HepG2 (cell line): ENCODE data around the gene GRM2. TPM values are rescaled to one million over a fixed set of nuclear protein-coding genes. Genes with fewer than 3 reads are reported as not detected.

ENCODE experiments used
- ARNTL ChIP-seq: sonication (generic); formaldehyde crosslinking; IDR thresholded peaks from 2 replicates; pipeline ENCODE4 v1.4.0; 2020; ENCODE audit warnings: mild to moderate bottlenecking, missing genetic modification reagents
- CAMTA2 ChIP-seq: sonication (generic); formaldehyde crosslinking; IDR thresholded peaks from 2 replicates; pipeline ENCODE4 v1.4.0; 2020; ENCODE audit warnings: mild to moderate bottlenecking, missing genetic modification reagents, borderline replicate concordance
- FOSL1 ChIP-seq: sonication (generic); formaldehyde crosslinking; IDR thresholded peaks from 2 replicates; pipeline ENCODE4 v1.9.0; 2021; ENCODE audit warnings: missing genetic modification reagents, borderline replicate concordance
- FOXO1 ChIP-seq: sonication (generic); formaldehyde crosslinking; IDR thresholded peaks from 2 replicates; pipeline ENCODE4 v1.4.0; 2020; ENCODE audit warnings: missing genetic modification reagents
- IRX3 ChIP-seq: sonication (generic); formaldehyde crosslinking; IDR thresholded peaks from 2 replicates; pipeline ENCODE4 v1.8.1; 2023; ENCODE audit warnings: mild to moderate bottlenecking, low read depth, missing genetic modification reagents, borderline replicate concordance
- KIAA2018 ChIP-seq: sonication (generic); formaldehyde crosslinking; IDR thresholded peaks from 2 replicates; pipeline ENCODE4 v1.5.0; 2020; ENCODE audit warnings: mild to moderate bottlenecking, missing genetic modification reagents, borderline replicate concordance
- NR3C1 ChIP-seq: sonication (generic); formaldehyde crosslinking; IDR thresholded peaks from 2 replicates; pipeline ENCODE4 v1.4.0; 2020; ENCODE audit warnings: missing genetic modification reagents
- PLSCR1 ChIP-seq: sonication (generic); formaldehyde crosslinking; IDR thresholded peaks from 2 replicates; pipeline ENCODE4 v1.5.0; 2020; ENCODE audit warnings: missing genetic modification reagents, mild to moderate bottlenecking, borderline replicate concordance
- ZBTB49 ChIP-seq: sonication (generic); formaldehyde crosslinking; IDR thresholded peaks from 2 replicates; pipeline ENCODE4 v1.4.0; 2020; ENCODE audit warnings: missing genetic modification reagents, borderline replicate concordance
- ZHX1 ChIP-seq: sonication (generic); formaldehyde crosslinking; IDR thresholded peaks from 2 replicates; pipeline ENCODE4 v1.8.1; 2022; ENCODE audit warnings: low read depth, mild to moderate bottlenecking, missing genetic modification reagents
- ZNF782 ChIP-seq: sonication (generic); formaldehyde crosslinking; IDR thresholded peaks from 2 replicates; pipeline ENCODE4 v1.4.0; 2020; ENCODE audit warnings: missing genetic modification reagents, mild to moderate bottlenecking, borderline replicate concordance
- polyA plus RNA-seq, 8 experiments: library from polyadenylated mRNA; depleted of rRNA in 3 of 8; stranded (reverse) in 7 of 8; unstranded in 1 of 8; fragments of >200 nt; fragmentation: Illumina TruSeq in 4 of 8; extraction: Trizol in 4 of 8; gene quantifications; 2 replicates each; pipeline versions ENCODE4 v1.2.1 to v1.2.3, GENCODE V29; 2011 to 2016; ENCODE audit warnings: low read depth in 4 of 8, missing spikeins in 1 of 8, mixed read lengths in 1 of 8; ENCODE audit not compliant: insufficient read depth in 1 of 8
- total RNA-seq, 5 experiments: library from RNA; depleted of rRNA; stranded (reverse); fragments of >200 nt; fragmentation: Illumina TruSeq; extraction: Trizol; gene quantifications; 2 replicates each; pipeline ENCODE4 v1.2.3, GENCODE V29; 2016; ENCODE audit warnings: low read depth in 1 of 5

GRM2 gene
- total and polyA plus RNA-seq, 2 of the 13 experiments (the other 11 are each of a cell fraction or from before 2014, with no cell fraction given): 0.04 to 0.07 TPM

- TF ChIP-seq KIAA2018 (CRISPR knock-in tag) (no peak), ARNTL (no peak), NR3C1 (no peak), FOXO1 (CRISPR knock-in tag) (no peak), PLSCR1 (no peak), ZBTB49 (CRISPR knock-in tag) (no peak), FOSL1 (CRISPR knock-in tag) (no peak), IRX3 (no peak), CAMTA2 (CRISPR knock-in tag) (no peak), ZNF782 (CRISPR knock-in tag) (no peak), ZHX1 (CRISPR knock-in tag) (no peak)
These were observed 24.8 kb upstream of the GRM2 start (continued) for GRCh38 chr3:51682079-51682478.
